AG09319 (cell line): ENCODE data around the gene SLC16A9.

ENCODE experiments used
- DNase-seq: peaks from one replicate; pipeline ENCODE4 v3.0.0-alpha.2; 2010; ENCODE audit warnings: low read depth; ENCODE audit errors: extremely low read depth
- CTCF ChIP-seq: IDR thresholded peaks from 2 replicates; pipeline ENCODE4 v1.5.1; 2011; ENCODE audit warnings: low read depth, mild to moderate bottlenecking, inconsistent platforms, low read length, moderate library complexity

Gene SLC16A9

GRCh38 chr10:59695637-59696036, 14.0 kb downstream of the SLC16A9 start:
- DNase-seq = no peak
- no peak for TF ChIP-seq CTCF

GRCh38 chr10:59694936-59695335, 14.7 kb downstream of the SLC16A9 start:
- no peak for TF ChIP-seq CTCF

GRCh38 chr10:59692113-59692512, 17.5 kb downstream of the SLC16A9 start:
- DNase-seq = no peak
- TF ChIP-seq CTCF = no peak

More at GRCh38 chr10:59694936-59695335, 14.7 kb downstream of the SLC16A9 start:
- DNase-seq = no peak

- TF ChIP-seq CTCF = no peak
- no peak for DNase-seq
Observed at GRCh38 chr10:59688921-59689351, 20.7 kb downstream of the SLC16A9 start.

- no peak for DNase-seq
- TF ChIP-seq CTCF = no peak
Observed at GRCh38 chr10:59687657-59688056, 22.0 kb downstream of the SLC16A9 start.

- no peak for TF ChIP-seq CTCF
- no peak for DNase-seq
Observed at GRCh38 chr10:59684006-59684405, 25.6 kb downstream of the SLC16A9 start.

- TF ChIP-seq CTCF = no peak
- DNase-seq = no peak
Observed at GRCh38 chr10:59682986-59683937, 26.4 kb downstream of the SLC16A9 start.
